ENCODE measurements around the gene TMEM18.

DNA sequence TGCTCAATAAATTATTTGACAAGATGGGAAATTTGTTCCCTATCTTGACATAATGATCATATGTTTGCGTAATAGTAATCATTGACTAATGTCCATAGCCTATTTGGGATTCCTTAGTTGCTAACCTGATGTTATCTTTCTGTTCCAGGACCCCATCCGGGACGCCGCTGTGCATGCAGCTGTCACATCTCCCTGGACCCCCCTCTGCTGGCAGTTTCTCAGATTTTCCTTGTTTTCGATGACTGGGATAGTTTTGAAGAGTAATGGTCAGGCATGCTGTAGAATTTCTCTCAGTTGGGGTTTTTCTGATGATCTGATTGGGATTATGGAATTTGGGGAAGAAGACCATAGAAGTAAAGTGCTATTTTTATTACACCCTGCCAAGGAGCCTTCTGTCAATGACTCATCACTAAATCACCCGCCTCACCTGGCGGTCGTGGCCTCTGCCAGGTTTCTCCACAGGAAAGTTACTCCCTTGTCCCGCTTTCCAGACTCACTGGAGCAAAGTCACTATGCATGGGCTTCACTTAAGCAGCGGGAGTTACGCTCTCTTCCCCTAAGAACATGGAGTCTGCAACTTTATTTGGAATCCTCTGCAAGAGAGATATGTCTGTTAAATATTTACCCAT lies 19.9 kb upstream of the TMEM18 start:
- TF ChIP-seq FOXA1 (IDR thresholded peaks at IDR 0.05), result no peak
- no peak for TF ChIP-seq ELF4 (IDR thresholded peaks at IDR 0.05)
- TF ChIP-seq FOXK2 (IDR thresholded peaks at IDR 0.05), result no peak
- TF ChIP-seq TARDBP (IDR thresholded peaks at IDR 0.05), result no peak
- no peak for TF ChIP-seq CTBP1 (IDR thresholded peaks at IDR 0.05; ENCODE audit: borderline replicate concordance)
- no peak for TF ChIP-seq HDGF (IDR thresholded peaks at IDR 0.05; ENCODE audit: borderline replicate concordance)
- TF ChIP-seq, protein P1, sequence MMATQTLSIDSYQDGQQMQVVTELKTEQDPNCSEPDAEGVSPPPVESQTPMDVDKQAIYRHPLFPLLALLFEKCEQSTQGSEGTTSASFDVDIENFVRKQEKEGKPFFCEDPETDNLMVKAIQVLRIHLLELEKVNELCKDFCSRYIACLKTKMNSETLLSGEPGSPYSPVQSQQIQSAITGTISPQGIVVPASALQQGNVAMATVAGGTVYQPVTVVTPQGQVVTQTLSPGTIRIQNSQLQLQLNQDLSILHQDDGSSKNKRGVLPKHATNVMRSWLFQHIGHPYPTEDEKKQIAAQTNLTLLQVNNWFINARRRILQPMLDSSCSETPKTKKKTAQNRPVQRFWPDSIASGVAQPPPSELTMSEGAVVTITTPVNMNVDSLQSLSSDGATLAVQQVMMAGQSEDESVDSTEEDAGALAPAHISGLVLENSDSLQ (IDR thresholded peaks at IDR 0.05), result no peak
- no peak for TF ChIP-seq SUZ12 (IDR thresholded peaks at IDR 0.05)
